Measurements from ENCODE around the gene TRIM9. TPM values are rescaled to one million over a fixed set of nuclear protein-coding genes. Genes with fewer than 3 reads are reported as not detected.

TRIM9 gene
- total and polyA plus RNA-seq, 4 donors, result 0.08 to 1.3 (median 0.50) TPM

DNA sequence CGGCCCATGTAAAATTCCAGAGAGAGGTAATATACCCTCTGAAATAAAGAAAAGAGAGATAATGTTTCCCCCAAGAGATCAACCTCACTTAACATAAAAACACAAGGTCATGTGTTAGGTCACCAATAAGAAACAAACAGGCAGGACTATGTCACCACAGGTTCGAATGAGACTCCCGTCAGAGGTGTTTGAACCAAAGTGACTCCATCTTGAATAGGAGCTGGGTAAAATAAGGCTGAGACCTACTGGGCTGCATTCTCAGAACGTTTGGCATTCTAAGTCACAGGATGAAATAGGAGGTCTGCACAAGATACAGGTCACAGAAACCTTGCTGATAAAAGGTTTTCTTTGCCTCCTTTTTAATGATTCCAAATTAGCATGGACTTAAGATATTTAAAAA, 157.1 kb downstream of the TRIM9 start:
- H3K9ac ChIP-seq (ENCODE audit: insufficient read depth in 1 of 2, low read length in 2 of 2), result no peak overlapping the region
- no peaks in the 10 kb centered on the region for H3K4me1 ChIP-seq (ENCODE audit: control insufficient read depth in 5 of 5, insufficient read depth in 5 of 5, low read length in 5 of 5)
- H3K4me3 ChIP-seq, result no peak overlapping the region
- ATAC-seq (ENCODE audit: insufficient read depth, low FRiP score), result no peak
- no peak for DNase-seq
- no peaks in the 10 kb centered on the region for H3K9me3 ChIP-seq (ENCODE audit: control insufficient read depth in 4 of 4, insufficient read depth in 3 of 4, low read length in 3 of 4)
- WGBS, 2 donors, result 76 to 78% methylated on average over 4 of the region's 4 CpGs
- H3K36me3 ChIP-seq (ENCODE audit: control insufficient read depth in 4 of 4, insufficient read depth in 4 of 4, low read length in 4 of 4), result peaks cover 0 to 2% (median 0%) of the 10 kb centered on the region in 4 donors
- H3K27me3 ChIP-seq (ENCODE audit: control insufficient read depth in 3 of 3, insufficient read depth in 3 of 3, low read length in 2 of 3), result no peaks in the 10 kb centered on the region
- H3K27ac ChIP-seq (ENCODE audit: low read depth in 1 of 2, low read length in 1 of 2), result no peak overlapping the region
- TF ChIP-seq, protein P1, sequence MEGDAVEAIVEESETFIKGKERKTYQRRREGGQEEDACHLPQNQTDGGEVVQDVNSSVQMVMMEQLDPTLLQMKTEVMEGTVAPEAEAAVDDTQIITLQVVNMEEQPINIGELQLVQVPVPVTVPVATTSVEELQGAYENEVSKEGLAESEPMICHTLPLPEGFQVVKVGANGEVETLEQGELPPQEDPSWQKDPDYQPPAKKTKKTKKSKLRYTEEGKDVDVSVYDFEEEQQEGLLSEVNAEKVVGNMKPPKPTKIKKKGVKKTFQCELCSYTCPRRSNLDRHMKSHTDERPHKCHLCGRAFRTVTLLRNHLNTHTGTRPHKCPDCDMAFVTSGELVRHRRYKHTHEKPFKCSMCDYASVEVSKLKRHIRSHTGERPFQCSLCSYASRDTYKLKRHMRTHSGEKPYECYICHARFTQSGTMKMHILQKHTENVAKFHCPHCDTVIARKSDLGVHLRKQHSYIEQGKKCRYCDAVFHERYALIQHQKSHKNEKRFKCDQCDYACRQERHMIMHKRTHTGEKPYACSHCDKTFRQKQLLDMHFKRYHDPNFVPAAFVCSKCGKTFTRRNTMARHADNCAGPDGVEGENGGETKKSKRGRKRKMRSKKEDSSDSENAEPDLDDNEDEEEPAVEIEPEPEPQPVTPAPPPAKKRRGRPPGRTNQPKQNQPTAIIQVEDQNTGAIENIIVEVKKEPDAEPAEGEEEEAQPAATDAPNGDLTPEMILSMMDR (IDR thresholded peaks at IDR 0.05; ENCODE audit: control extremely low read depth, extremely low read depth), result no peak

DNA sequence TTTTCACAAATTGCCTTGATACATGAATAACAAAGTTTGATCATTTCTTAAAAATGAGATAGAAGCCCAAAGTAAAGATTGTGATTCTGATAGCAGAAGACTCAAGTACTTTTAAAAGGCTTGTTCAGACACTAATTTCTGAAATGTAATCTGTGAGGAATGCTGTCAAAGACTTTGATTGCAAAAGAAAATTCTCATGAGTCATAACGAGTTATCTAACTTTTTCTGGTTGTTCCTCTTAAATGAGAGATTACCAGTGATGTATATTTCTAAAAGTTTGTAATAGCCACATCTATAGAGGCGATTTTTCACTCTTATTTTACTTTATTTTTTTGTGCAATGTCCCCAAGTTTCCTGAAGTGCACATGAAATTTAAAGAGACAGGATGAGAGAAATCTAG, 157.6 kb downstream of the TRIM9 start:
- DNase-seq (no peak), ATAC-seq (ENCODE audit: insufficient read depth, low FRiP score) (no peak)
- no peak overlapping the region for H3K9ac ChIP-seq (ENCODE audit: insufficient read depth in 1 of 2, low read length in 2 of 2)
- H3K27ac ChIP-seq (ENCODE audit: low read depth in 1 of 2, low read length in 1 of 2), result no peak overlapping the region
- TF ChIP-seq, protein P1 (IDR thresholded peaks at IDR 0.05; ENCODE audit: control extremely low read depth, extremely low read depth), result no peak
- H3K27me3 ChIP-seq (ENCODE audit: control insufficient read depth in 3 of 3, insufficient read depth in 3 of 3, low read length in 2 of 3), result no peaks in the 10 kb centered on the region
- H3K4me3 ChIP-seq, result no peak overlapping the region
- peaks cover 0 to 2% (median 0%) of the 10 kb centered on the region in 4 donors for H3K36me3 ChIP-seq (ENCODE audit: control insufficient read depth in 4 of 4, insufficient read depth in 4 of 4, low read length in 4 of 4)
- H3K4me1 ChIP-seq (ENCODE audit: control insufficient read depth in 5 of 5, insufficient read depth in 5 of 5, low read length in 5 of 5), result no peaks in the 10 kb centered on the region
- 19 to 34% methylated on average over 2 of the region's 2 CpGs for WGBS, 2 donors
- H3K9me3 ChIP-seq (ENCODE audit: control insufficient read depth in 4 of 4, insufficient read depth in 3 of 4, low read length in 3 of 4), result no peaks in the 10 kb centered on the region

DNA sequence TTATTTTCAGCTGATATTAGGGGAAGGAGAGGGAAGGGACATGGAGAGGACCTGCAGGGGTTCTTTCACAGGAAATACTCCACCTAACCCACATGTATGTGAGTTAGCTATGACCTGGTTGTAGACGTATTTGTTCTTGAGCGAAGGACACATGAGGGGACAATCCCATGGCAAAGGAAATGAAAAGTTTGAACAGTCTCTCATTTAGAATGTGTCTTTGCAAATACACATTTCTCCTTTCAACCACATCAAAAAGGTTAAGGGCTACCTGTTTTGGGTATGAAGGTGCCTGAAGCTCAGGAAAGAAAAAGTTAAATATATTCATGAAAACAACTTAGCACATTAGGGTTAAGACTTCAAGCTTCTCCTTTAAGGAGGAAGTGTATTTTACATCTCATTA, 158.0 kb downstream of the TRIM9 start:
- no peak overlapping the region for H3K9ac ChIP-seq (ENCODE audit: insufficient read depth in 1 of 2, low read length in 2 of 2)
- TF ChIP-seq, protein P1 (IDR thresholded peaks at IDR 0.05; ENCODE audit: control extremely low read depth, extremely low read depth), result no peak
- no peak overlapping the region for H3K4me3 ChIP-seq
- H3K36me3 ChIP-seq (ENCODE audit: control insufficient read depth in 4 of 4, insufficient read depth in 4 of 4, low read length in 4 of 4), result peaks cover 0 to 3% (median 0%) of the 10 kb centered on the region in 4 donors
- no peaks in the 10 kb centered on the region for H3K9me3 ChIP-seq (ENCODE audit: control insufficient read depth in 4 of 4, insufficient read depth in 3 of 4, low read length in 3 of 4)
- ATAC-seq (ENCODE audit: insufficient read depth, low FRiP score), result no peak
- no peak for DNase-seq
- peak overlapping the region in 1 of 2 donors; percentile 47 for H3K27ac ChIP-seq (ENCODE audit: low read depth in 1 of 2, low read length in 1 of 2)
- H3K4me1 ChIP-seq (ENCODE audit: control insufficient read depth in 5 of 5, insufficient read depth in 5 of 5, low read length in 5 of 5), result no peaks in the 10 kb centered on the region
- no peaks in the 10 kb centered on the region for H3K27me3 ChIP-seq (ENCODE audit: control insufficient read depth in 3 of 3, insufficient read depth in 3 of 3, low read length in 2 of 3)
- WGBS, 2 donors, result 46 to 74% methylated on average over 2 of the region's 2 CpGs

GRCh38 chr14:50936016-50936340, 158.9 kb downstream of the TRIM9 start:
- Histone ChIP-seq H3K9me3 (ENCODE audit: control insufficient read depth in 4 of 4, insufficient read depth in 3 of 4, low read length in 3 of 4) (no peaks in the 10 kb centered on the region), H3K27ac (ENCODE audit: low read depth in 1 of 2, low read length in 1 of 2) (no peak overlapping the region), H3K9ac (ENCODE audit: insufficient read depth in 1 of 2, low read length in 2 of 2) (no peak overlapping the region), H3K36me3 (ENCODE audit: control insufficient read depth in 4 of 4, insufficient read depth in 4 of 4, low read length in 4 of 4) (peaks cover 0 to 6% (median 4%) of the 10 kb centered on the region in 4 donors), H3K27me3 (ENCODE audit: control insufficient read depth in 3 of 3, insufficient read depth in 3 of 3, low read length in 2 of 3) (no peaks in the 10 kb centered on the region), H3K4me3 (no peak overlapping the region), H3K4me1 (ENCODE audit: control insufficient read depth in 5 of 5, insufficient read depth in 5 of 5, low read length in 5 of 5) (no peaks in the 10 kb centered on the region)
- TF ChIP-seq, protein P1 (IDR thresholded peaks at IDR 0.05; ENCODE audit: control extremely low read depth, extremely low read depth), result no peak
- DNase-seq, result no peak
- 80 to 98% methylated on average over 2 of the region's 2 CpGs for WGBS, 2 donors
- ATAC-seq (ENCODE audit: insufficient read depth, low FRiP score), result no peak
